PFSK-1 (cell line): Measurements from ENCODE around the gene KRTAP10-12.

Experiments
- POLR2AphosphoS5 ChIP-seq: IDR thresholded peaks from 2 replicates; pipeline ENCODE4 v1.6.1; 2012; ENCODE audit warnings: low read depth, mild to moderate bottlenecking, control low read depth, low read length, moderate library complexity
- REST ChIP-seq, 2 experiments: IDR thresholded peaks; 2 replicates each; pipeline versions ENCODE4 v1.6.1 to v1.8.0; 2011 to 2012; ENCODE audit warnings: low read depth in 2 of 2, low read length in 2 of 2, control low read depth in 1 of 2, inconsistent platforms in 1 of 2, mild to moderate bottlenecking in 1 of 2, moderate library complexity in 1 of 2; ENCODE audit not compliant: insufficient read depth in 1 of 2
- SIN3A ChIP-seq: IDR thresholded peaks from 2 replicates; pipeline ENCODE4 v1.6.1; 2012; ENCODE audit warnings: mild to moderate bottlenecking, low read length, moderate library complexity, borderline replicate concordance; ENCODE audit not compliant: insufficient read depth
- TAF1 ChIP-seq: IDR thresholded peaks from 2 replicates; pipeline ENCODE4 v1.6.1; 2012; ENCODE audit warnings: low read length, control low read depth, borderline replicate concordance; ENCODE audit not compliant: insufficient read depth

GRCh38 chr21:44735821-44736220 is 38.8 kb downstream of the KRTAP10-12 start:
- no peak for TF ChIP-seq SIN3A
- TF ChIP-seq TAF1 = no peak
- no peak for TF ChIP-seq REST (IDR thresholded peaks at IDR 0.05; ENCODE audit: insufficient read depth in 1 of 2, low read depth in 2 of 2, low read length in 2 of 2)
- no peak for TF ChIP-seq POLR2AphosphoS5
